AG10803 (cell line): ENCODE measurements around the gene IFITM2.
"Not testable (repeated sequence)": the region's sequence is repeated elsewhere in the genome, so short reads cannot be mapped to it uniquely, and the experiment has no call there.

Experiments used
- DNase-seq: peaks from one replicate; pipeline ENCODE4 v3.0.0; 2010; ENCODE audit warnings: low read depth
- H3K4me3 ChIP-seq: 2 replicates; pipeline ENCODE4 v1.5.1; 2011; ENCODE audit warnings: mild to moderate bottlenecking, low read length, control low read depth
- CTCF ChIP-seq: conservative IDR thresholded peaks from 2 replicates; pipeline ENCODE4 v1.5.1; 2011; ENCODE audit warnings: mild to moderate bottlenecking, low read length, control low read depth, inconsistent platforms

Gene IFITM2

GRCh38 chr11:316891-317301 is 9.3 kb downstream of the IFITM2 start:
- TF ChIP-seq CTCF = no peak
- no peak overlapping the region for H3K4me3 ChIP-seq
- no peak for DNase-seq

DNA sequence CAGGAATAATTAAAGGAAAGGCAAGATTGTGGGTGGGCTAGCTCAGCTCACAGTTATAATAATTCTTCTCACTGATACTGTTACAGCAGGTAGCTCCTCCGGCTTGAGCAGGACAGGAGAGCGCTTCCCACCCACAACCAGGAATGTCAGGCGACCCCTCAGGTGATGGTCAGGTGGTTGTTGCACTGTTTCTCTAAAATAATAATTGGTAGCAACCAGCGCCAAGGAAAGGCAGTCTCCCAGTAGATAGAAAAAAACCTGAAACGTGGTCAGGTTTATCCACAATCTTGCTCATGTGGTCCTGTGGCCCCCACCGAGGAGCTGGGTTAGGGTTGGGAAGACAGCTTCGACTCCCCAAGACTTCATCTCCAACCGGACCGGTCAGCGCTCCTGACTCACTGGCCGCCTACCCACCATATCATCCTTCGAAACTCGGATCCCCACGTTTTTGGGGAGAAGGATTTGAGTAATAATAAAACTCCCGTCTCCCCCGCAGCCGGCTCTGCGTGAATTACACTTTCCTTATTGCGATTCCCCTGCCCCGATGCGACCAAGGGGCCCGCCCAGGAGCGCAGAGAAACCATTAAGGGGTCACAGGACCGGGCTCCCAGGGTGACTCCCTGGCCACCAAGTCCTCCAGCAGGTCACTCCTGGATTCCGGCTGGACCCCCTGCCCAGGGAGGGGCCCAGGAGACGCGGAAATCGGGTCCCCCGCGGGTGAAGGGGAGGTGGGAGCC is 10.2 kb downstream of the IFITM2 start:
- not testable (repeated sequence) for DNase-seq
- peak overlapping the region; percentile 37 for H3K4me3 ChIP-seq

DNA sequence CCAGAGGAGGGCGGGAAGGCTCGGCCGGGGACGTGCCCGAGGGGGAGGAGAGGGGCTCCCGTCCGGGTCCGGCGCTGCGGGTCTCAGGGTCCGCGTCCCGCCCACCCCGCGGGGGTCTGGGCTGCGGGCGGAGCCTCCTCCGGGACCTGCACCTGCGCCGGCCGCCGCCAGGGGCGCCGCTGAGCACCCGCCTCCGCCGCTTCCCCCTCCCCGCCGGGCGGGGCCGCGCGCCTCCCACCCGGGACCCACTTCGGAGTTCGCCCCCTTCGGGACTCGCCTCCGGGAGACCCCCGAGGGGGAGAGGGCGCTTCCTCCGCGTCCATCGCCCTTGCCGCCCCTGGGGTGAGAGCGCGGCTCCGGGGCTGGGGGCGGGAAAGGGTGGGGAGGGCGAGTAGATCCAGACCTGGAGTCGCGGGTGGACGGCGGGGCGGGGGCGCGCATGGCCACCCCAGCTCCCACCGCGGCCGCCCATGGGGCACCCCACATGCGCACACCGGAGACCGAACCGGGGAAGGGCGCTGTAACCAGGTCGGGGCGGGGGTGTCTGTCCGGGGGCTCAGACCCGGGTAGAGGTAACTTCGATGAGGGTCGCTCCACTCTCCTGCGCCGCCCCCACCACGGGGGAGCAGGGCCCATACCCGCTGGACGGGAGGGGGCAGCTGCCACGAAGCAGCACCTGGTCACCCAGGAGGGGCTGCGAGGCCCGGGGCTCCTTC is 10.9 kb downstream of the IFITM2 start:
- DNase-seq = not testable (repeated sequence)
- H3K4me3 ChIP-seq = peak overlapping the region; percentile 57

DNA sequence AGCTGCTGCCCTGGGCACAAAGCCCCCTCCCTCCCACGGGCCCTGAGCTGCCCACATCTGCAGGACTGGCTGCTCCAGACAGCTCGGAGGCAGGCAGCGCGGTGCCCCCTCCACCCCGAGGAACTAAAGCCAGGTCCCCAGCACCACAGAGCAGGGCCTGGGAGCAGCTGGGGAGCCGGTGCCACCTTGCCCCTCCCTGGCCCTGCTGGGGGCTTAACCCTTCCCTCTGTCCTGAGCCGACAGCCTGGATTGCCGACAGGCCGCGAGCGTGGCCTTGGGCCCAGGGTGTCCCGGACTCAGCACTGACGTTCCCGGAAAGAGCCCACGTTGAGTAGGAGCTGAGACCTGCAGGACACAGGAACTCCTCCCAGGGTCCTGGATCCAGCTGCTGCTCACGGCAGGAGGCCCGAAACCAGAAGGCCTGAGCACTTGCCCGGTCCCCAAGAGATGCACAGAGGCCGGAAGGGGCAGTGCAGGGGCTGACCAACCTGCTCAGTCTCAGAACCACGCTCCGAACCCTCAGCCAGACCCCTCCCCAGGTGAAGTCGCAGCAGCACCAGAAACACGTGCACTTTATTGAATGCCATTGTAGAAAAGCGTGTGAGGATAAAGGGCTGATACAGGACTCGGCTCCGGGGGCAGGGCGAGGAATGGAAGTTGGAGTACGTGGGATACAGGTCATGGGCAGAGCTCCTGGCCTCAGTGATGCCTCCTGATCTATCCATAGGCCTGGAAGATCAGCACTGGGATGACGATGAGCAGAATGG is 11.7 kb downstream of the IFITM2 start:
- not testable (repeated sequence) for DNase-seq
- 0 out of 2 replicates have a peak, but pooled peaks have one; percentile 6 for TF ChIP-seq CTCF
- peak overlapping the region; percentile 87 for H3K4me3 ChIP-seq

GRCh38 chr11:319888-320273 is 12.3 kb downstream of the IFITM2 start:
- not testable (repeated sequence) for DNase-seq
- peak overlapping the region; percentile 87 for H3K4me3 ChIP-seq

DNA sequence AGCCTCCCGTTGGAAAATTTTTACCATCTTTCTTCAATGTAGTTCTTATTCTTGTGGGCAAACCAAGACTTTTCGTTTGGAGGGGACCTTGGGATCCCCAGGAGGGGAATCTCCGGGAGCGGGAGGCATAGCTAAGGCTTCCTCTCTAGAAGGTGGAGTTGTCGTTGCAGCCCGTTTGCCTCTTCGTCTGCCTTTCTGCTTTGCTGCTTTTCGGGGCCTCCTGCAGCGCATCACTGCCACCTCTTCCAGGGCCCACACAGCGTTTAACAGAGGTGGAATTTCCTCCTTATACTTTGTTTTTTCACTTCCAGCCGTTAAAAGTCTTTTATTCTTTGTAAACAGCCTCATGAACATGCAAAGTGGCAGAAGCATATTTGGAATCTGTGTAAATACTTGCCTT is 16.5 kb downstream of the IFITM2 start:
- TF ChIP-seq CTCF = no peak
- DNase-seq = no peak

GRCh38 chr11:324593-325517 is 17.2 kb downstream of the IFITM2 start:
- DNase-seq, H3K4me3 ChIP-seq: not testable (repeated sequence)

More for the DNA sequence above, 16.5 kb downstream of the IFITM2 start:
- no peak overlapping the region for H3K4me3 ChIP-seq

DNA sequence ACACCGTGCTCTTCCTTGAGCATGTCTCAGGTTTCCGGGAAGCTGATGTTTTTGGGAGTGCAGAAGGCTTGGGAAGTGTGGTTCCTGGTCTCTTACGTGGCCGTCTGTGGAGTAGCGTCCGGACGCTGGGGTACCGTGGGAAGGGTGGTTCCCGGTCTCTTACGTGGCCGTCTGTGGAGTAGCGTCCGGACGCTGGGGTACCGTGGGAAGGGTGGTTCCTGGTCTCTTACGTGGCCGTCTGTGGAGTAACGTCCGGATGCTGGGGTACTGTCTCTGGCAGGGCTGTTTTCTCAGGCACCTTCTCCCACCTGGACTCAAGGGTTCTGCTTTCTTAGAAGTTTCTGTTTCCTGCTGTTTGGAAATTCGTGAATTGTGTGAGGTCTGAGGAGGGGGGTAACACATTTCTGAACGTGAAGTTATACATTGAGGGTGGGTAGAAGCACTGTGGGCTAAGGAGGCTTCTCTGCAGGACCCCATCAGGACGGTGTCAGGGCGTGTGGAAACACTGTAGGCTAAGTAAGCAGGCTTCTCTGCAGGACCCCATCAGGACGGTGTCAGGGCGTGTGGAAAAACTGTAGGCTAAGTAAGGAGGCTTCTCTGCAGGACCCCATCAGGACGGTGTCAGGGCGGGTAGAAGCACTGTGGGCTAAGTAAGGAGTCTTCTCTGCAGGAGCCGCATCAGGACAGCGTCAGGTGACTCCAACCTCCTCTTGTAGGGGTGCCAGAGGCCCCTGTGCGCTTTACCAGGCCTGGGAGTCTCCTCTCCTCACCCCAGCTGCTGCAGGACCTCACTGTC is 18.4 kb downstream of the IFITM2 start:
- no peak overlapping the region for H3K4me3 ChIP-seq
- TF ChIP-seq CTCF = no peak
- DNase-seq = no peak
